ENCODE data around the gene FAM107A. TPM values are rescaled to one million over a fixed set of nuclear protein-coding genes. Genes with fewer than 3 reads are reported as not detected.

The FAM107A gene
- total and polyA plus RNA-seq, 4 experiments from 2014 or later: not detected

- H3K36me3 Mint-ChIP-seq: no peaks in the 10 kb centered on the region
- intact Hi-C loops (cut with micrococcal nuclease): no loop called here
- CTCF ChIA-PET (ENCODE audit: partially characterized antibody): interaction anchor here (0.8 to 9.0 kb wide), 9 partner anchors 9 to 486 kb away, joined by 3 to 94 read pairs (median 8); partner anchors contain the start of genes FAM107A, HTD2 and RPP14
Measured at GRCh38 chr3:58567251-58567515, 10.0 kb downstream of the FAM107A start.

GRCh38 chr3:58566398-58567250 lies 10.6 kb downstream of the FAM107A start:
- H3K9me3 ChIP-seq (ENCODE audit: control insufficient read depth in 1 of 2, low read length in 2 of 2): no peaks in the 10 kb centered on the region
- no peak for DNase-seq
- intact Hi-C loops (cut with micrococcal nuclease): no loop called here
- H3K9me3 Mint-ChIP-seq: no peaks in the 10 kb centered on the region
- no peak overlapping the region for H3K4me3 ChIP-seq (ENCODE audit: low read length in 2 of 2)
- no peaks in the 10 kb centered on the region for H3K36me3 ChIP-seq (ENCODE audit: insufficient read depth, low read length)
- H3K4me1 ChIP-seq (ENCODE audit: insufficient read depth, low read length): peaks cover 7% of the 10 kb centered on the region
- ChIA-PET CTCF (ENCODE audit: partially characterized antibody) (interaction anchor here (0.8 to 9.0 kb wide), 8 partner anchors 9 to 486 kb away, joined by 3 to 94 read pairs (median 6); partner anchors contain the start of gene FAM107A), POLR2A (ENCODE audit: partially characterized antibody) (interaction anchor here (0.6 kb wide), 1 partner anchor 17 kb away, joined by 3 read pairs; no protein-coding TSS in a partner anchor)
- H3K4me3 Mint-ChIP-seq: no peak overlapping the region
- H3K27ac Mint-ChIP-seq: no peak overlapping the region
- no peaks in the 10 kb centered on the region for H3K36me3 Mint-ChIP-seq
- peaks cover 2 to 3% of the 10 kb centered on the region in 2 donors for H3K27me3 Mint-ChIP-seq
- no peak overlapping the region for H3K27ac ChIP-seq (ENCODE audit: low read depth, low read length)
- H3K27me3 ChIP-seq (ENCODE audit: insufficient read depth, low read length): no peaks in the 10 kb centered on the region
- H3K4me1 Mint-ChIP-seq: peaks cover 4 to 7% (median 6%) of the 10 kb centered on the region in 4 donors

More at GRCh38 chr3:58567251-58567515, 10.0 kb downstream of the FAM107A start:
- Histone ChIP-seq H3K9me3 (ENCODE audit: control insufficient read depth in 1 of 2, low read length in 2 of 2) (no peaks in the 10 kb centered on the region), H3K27ac (ENCODE audit: low read depth, low read length) (no peak overlapping the region), H3K4me3 (ENCODE audit: low read length in 2 of 2) (no peak overlapping the region), H3K4me1 (ENCODE audit: insufficient read depth, low read length) (peaks cover 7% of the 10 kb centered on the region), H3K36me3 (ENCODE audit: insufficient read depth, low read length) (no peaks in the 10 kb centered on the region), H3K27me3 (ENCODE audit: insufficient read depth, low read length) (no peaks in the 10 kb centered on the region)
- Mint-ChIP-seq H3K4me3 (no peak overlapping the region), H3K9me3 (no peaks in the 10 kb centered on the region), H3K27ac (no peak overlapping the region), H3K4me1 (peaks cover 4 to 7% (median 6%) of the 10 kb centered on the region in 4 donors), H3K27me3 (peaks cover 2 to 3% of the 10 kb centered on the region in 2 donors)
- POLR2A ChIA-PET (ENCODE audit: partially characterized antibody): interaction anchor here (0.6 kb wide), 1 partner anchor 16 kb away, joined by 3 read pairs; no protein-coding TSS in a partner anchor
- no peak for DNase-seq

GRCh38 chr3:58565621-58566397 lies 11.4 kb downstream of the FAM107A start:
- no peak for DNase-seq
- CTCF ChIA-PET (ENCODE audit: partially characterized antibody): interaction anchor here (0.8 to 9.0 kb wide), 6 partner anchors 10 to 487 kb away, joined by 3 to 94 read pairs (median 17); partner anchors contain the start of gene FAM107A
- Mint-ChIP-seq H3K9me3 (no peaks in the 10 kb centered on the region), H3K27me3 (peaks cover 3% of the 10 kb centered on the region in 2 donors), H3K4me3 (no peak overlapping the region), H3K36me3 (no peaks in the 10 kb centered on the region), H3K4me1 (peaks cover 4 to 7% (median 6%) of the 10 kb centered on the region in 4 donors), H3K27ac (no peak overlapping the region)
- H3K4me1 ChIP-seq (ENCODE audit: insufficient read depth, low read length): peaks cover 7% of the 10 kb centered on the region
- no peak overlapping the region for H3K4me3 ChIP-seq (ENCODE audit: low read length in 2 of 2)
- no peaks in the 10 kb centered on the region for H3K36me3 ChIP-seq (ENCODE audit: insufficient read depth, low read length)
- H3K27me3 ChIP-seq (ENCODE audit: insufficient read depth, low read length): no peaks in the 10 kb centered on the region
- H3K27ac ChIP-seq (ENCODE audit: low read depth, low read length): no peak overlapping the region
- intact Hi-C loops (cut with micrococcal nuclease): no loop called here
- POLR2A ChIA-PET (ENCODE audit: partially characterized antibody): no interaction called here
- H3K9me3 ChIP-seq (ENCODE audit: control insufficient read depth in 1 of 2, low read length in 2 of 2): no peaks in the 10 kb centered on the region

DNA sequence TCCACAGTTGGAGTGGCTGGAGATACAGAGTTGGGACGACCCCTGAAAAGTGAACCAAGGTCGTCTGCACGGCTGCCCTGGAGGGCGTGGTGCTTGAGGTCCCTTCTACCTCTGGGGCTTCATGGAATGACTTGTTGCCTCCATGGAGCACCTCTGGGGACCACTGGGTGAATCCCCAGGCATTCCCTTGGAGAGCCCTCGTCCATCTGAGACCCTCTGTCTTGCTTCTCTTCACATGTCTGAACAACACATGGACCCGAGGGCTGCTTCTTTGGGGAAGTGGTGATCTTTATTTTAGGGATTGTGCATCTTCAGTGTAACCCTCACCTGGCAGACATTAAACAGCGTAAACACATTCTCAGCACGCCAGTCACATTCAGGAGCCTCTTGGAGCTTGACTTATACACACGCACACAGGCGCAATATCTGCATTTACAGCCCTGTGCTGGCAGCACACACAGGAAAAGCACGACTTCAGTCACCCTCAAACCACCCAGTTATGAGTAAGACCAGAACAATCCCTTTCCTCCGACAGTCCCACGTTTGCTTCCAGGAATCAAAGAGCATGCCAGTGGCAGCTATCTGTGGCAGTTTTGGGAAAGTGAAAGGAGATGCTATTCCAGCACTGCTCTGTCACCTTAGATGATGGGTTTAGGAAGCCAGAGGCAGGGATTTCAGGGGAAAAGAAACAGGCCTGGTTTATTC lies 12.6 kb downstream of the FAM107A start:
- peaks cover 4 to 7% (median 6%) of the 10 kb centered on the region in 4 donors for H3K4me1 Mint-ChIP-seq
- no peak overlapping the region for H3K27ac Mint-ChIP-seq
- H3K4me3 Mint-ChIP-seq: no peak overlapping the region
- Histone ChIP-seq H3K4me3 (ENCODE audit: low read length in 2 of 2) (no peak overlapping the region), H3K27me3 (ENCODE audit: insufficient read depth, low read length) (no peaks in the 10 kb centered on the region), H3K36me3 (ENCODE audit: insufficient read depth, low read length) (no peaks in the 10 kb centered on the region), H3K4me1 (ENCODE audit: insufficient read depth, low read length) (peaks cover 7% of the 10 kb centered on the region), H3K27ac (ENCODE audit: low read depth, low read length) (no peak overlapping the region), H3K9me3 (ENCODE audit: control insufficient read depth in 1 of 2, low read length in 2 of 2) (no peaks in the 10 kb centered on the region)
- ChIA-PET CTCF (ENCODE audit: partially characterized antibody) (interaction anchor here (0.7 kb wide), 1 partner anchor 13 kb away, joined by 3 read pairs; no protein-coding TSS in a partner anchor), POLR2A (ENCODE audit: partially characterized antibody) (no interaction called here)
- no peaks in the 10 kb centered on the region for H3K9me3 Mint-ChIP-seq
- DNase-seq: no peak
- peaks cover 2 to 3% of the 10 kb centered on the region in 2 donors for H3K27me3 Mint-ChIP-seq
- intact Hi-C loops (cut with micrococcal nuclease): no loop called here
- H3K36me3 Mint-ChIP-seq: no peaks in the 10 kb centered on the region

GRCh38 chr3:58564054-58564453 lies 13.1 kb downstream of the FAM107A start:
- no peak overlapping the region for H3K27ac ChIP-seq (ENCODE audit: low read depth, low read length)
- Mint-ChIP-seq H3K4me1 (peaks cover 4 to 6% (median 5%) of the 10 kb centered on the region in 4 donors), H3K27me3 (peaks cover 2 to 3% of the 10 kb centered on the region in 2 donors), H3K4me3 (no peak overlapping the region), H3K27ac (no peak overlapping the region), H3K9me3 (no peaks in the 10 kb centered on the region), H3K36me3 (no peaks in the 10 kb centered on the region)
- no peaks in the 10 kb centered on the region for H3K9me3 ChIP-seq (ENCODE audit: control insufficient read depth in 1 of 2, low read length in 2 of 2)
- no peaks in the 10 kb centered on the region for H3K27me3 ChIP-seq (ENCODE audit: insufficient read depth, low read length)
- H3K4me3 ChIP-seq (ENCODE audit: low read length in 2 of 2): no peak overlapping the region
- intact Hi-C loops (cut with micrococcal nuclease): no loop called here
- DNase-seq: no peak
- CTCF ChIA-PET (ENCODE audit: partially characterized antibody): interaction anchor here (0.7 kb wide), 1 partner anchor 14 kb away, joined by 3 read pairs; no protein-coding TSS in a partner anchor
- POLR2A ChIA-PET (ENCODE audit: partially characterized antibody): no interaction called here
- peaks cover 6% of the 10 kb centered on the region for H3K4me1 ChIP-seq (ENCODE audit: insufficient read depth, low read length)
- H3K36me3 ChIP-seq (ENCODE audit: insufficient read depth, low read length): no peaks in the 10 kb centered on the region

GRCh38 chr3:58563386-58564035 lies 13.7 kb downstream of the FAM107A start:
- H3K27me3 ChIP-seq (ENCODE audit: insufficient read depth, low read length): no peaks in the 10 kb centered on the region
- POLR2A ChIA-PET (ENCODE audit: partially characterized antibody): no interaction called here
- no peaks in the 10 kb centered on the region for H3K36me3 ChIP-seq (ENCODE audit: insufficient read depth, low read length)
- peaks cover 0 to under 1% (median under 1%) of the 10 kb centered on the region in 4 donors for H3K4me1 Mint-ChIP-seq
- no peak for DNase-seq
- intact Hi-C loops (cut with micrococcal nuclease): no loop called here
- H3K9me3 ChIP-seq (ENCODE audit: control insufficient read depth in 1 of 2, low read length in 2 of 2): no peaks in the 10 kb centered on the region
- H3K4me3 Mint-ChIP-seq: no peak overlapping the region
- H3K36me3 Mint-ChIP-seq: no peaks in the 10 kb centered on the region
- H3K4me1 ChIP-seq (ENCODE audit: insufficient read depth, low read length): peaks cover under 1% of the 10 kb centered on the region
- H3K27me3 Mint-ChIP-seq: peaks cover 0 to 2% of the 10 kb centered on the region in 2 donors
- H3K9me3 Mint-ChIP-seq: no peaks in the 10 kb centered on the region
- CTCF ChIA-PET (ENCODE audit: partially characterized antibody): no interaction called here
- no peak overlapping the region for H3K4me3 ChIP-seq (ENCODE audit: low read length in 2 of 2)
- H3K27ac ChIP-seq (ENCODE audit: low read depth, low read length): no peak overlapping the region
- H3K27ac Mint-ChIP-seq: no peak overlapping the region

Measured in CD4-positive, alpha-beta memory T cell (primary cell).